ENCODE measurements around the gene HIRIP3. TPM values are rescaled to one million over a fixed set of nuclear protein-coding genes. Genes with fewer than 3 reads are reported as not detected.

HIRIP3 gene
- polyA plus RNA-seq, 3 donors: 3.3 to 4.8 (median 3.7) TPM

- Mint-ChIP-seq H3K27me3 (ENCODE audit: low read depth in 3 of 3) (peaks cover 0 to 2% (median 0%) of the 10 kb centered on the region in 3 donors), H3K9me3 (peaks cover 0 to 2% (median 0%) of the 10 kb centered on the region in 7 donors), H3K36me3 (peaks cover 85 to 94% of the 10 kb centered on the region in 2 donors), H3K4me1 (no peaks in the 10 kb centered on the region), H3K27ac (peak overlapping the region in 1 of 7 donors; percentile 69), H3K4me3 (no peak overlapping the region)
- intact Hi-C loops (cut with micrococcal nuclease): no loop called here
- no peaks in the 10 kb centered on the region for H3K9me3 ChIP-seq (replicated peaks in 1 of 2; ENCODE audit: control insufficient read depth in 1 of 2, insufficient read depth in 1 of 2, low read length in 2 of 2)
- H4K20me1 ChIP-seq (ENCODE audit: insufficient read depth, low read length): peaks cover 17% of the 10 kb centered on the region
- no peak overlapping the region for H3K9ac ChIP-seq (ENCODE audit: insufficient read depth, low read length, poor library complexity, severe bottlenecking)
- WGBS (ENCODE audit: insufficient coverage): 97% methylated on average over 28 of the region's 28 CpGs
- no peaks in the 10 kb centered on the region for H3K4me1 ChIP-seq (ENCODE audit: control insufficient read depth in 1 of 2, insufficient read depth in 2 of 2, low read length in 2 of 2)
- TF ChIP-seq, protein P1, sequence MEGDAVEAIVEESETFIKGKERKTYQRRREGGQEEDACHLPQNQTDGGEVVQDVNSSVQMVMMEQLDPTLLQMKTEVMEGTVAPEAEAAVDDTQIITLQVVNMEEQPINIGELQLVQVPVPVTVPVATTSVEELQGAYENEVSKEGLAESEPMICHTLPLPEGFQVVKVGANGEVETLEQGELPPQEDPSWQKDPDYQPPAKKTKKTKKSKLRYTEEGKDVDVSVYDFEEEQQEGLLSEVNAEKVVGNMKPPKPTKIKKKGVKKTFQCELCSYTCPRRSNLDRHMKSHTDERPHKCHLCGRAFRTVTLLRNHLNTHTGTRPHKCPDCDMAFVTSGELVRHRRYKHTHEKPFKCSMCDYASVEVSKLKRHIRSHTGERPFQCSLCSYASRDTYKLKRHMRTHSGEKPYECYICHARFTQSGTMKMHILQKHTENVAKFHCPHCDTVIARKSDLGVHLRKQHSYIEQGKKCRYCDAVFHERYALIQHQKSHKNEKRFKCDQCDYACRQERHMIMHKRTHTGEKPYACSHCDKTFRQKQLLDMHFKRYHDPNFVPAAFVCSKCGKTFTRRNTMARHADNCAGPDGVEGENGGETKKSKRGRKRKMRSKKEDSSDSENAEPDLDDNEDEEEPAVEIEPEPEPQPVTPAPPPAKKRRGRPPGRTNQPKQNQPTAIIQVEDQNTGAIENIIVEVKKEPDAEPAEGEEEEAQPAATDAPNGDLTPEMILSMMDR (IDR thresholded peaks at IDR 0.05): no peak
- H3K4me2 ChIP-seq (replicated peaks; ENCODE audit: extremely low read depth, low read length, poor library complexity, severe bottlenecking): no peak overlapping the region
- H3K36me3 ChIP-seq (replicated peaks in 1 of 2; ENCODE audit: control insufficient read depth in 1 of 2, insufficient read depth in 2 of 2, low read length in 2 of 2): peaks cover 98 to 100% of the 10 kb centered on the region in 2 donors
- H3K27ac ChIP-seq (ENCODE audit: low read depth in 1 of 2, low read length in 2 of 2): no peak overlapping the region
- DNase-seq: no peak
- H3K4me3 ChIP-seq (replicated peaks in 1 of 3; ENCODE audit: low read depth in 2 of 3, low read length in 3 of 3): no peak overlapping the region
- H2AFZ ChIP-seq (ENCODE audit: insufficient read depth, low read depth, low read length, poor library complexity, severe bottlenecking): no peak overlapping the region
- no peaks in the 10 kb centered on the region for H3K79me2 ChIP-seq (ENCODE audit: insufficient read depth, low read length)
- H3K27me3 ChIP-seq (ENCODE audit: control insufficient read depth in 2 of 2, insufficient read depth in 2 of 2, low read length in 2 of 2): no peaks in the 10 kb centered on the region
These were observed 10.1 kb downstream of the HIRIP3 start for GRCh38 chr16:29985271-29985811.

DNA sequence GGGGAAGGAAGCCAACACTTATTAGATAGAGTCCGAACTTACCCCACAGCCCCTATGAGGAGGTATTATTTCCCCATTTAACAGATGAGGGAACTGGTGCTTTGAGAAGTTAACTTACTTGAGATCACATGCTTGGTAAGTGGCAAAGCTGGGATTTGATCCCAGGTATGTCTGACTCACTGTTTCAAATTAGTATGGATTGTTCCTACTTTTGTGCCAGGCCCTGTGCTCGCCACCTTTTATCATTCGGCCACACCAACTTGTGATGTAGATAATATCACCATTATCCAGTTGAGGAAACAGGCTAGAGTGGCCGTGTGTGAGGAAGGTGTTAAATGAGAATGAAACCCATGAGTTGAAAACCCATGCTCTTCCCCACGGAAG lies 10.7 kb downstream of the HIRIP3 start:
- no peaks in the 10 kb centered on the region for H3K4me1 Mint-ChIP-seq
- Histone ChIP-seq H3K27me3 (ENCODE audit: control insufficient read depth in 2 of 2, insufficient read depth in 2 of 2, low read length in 2 of 2) (no peaks in the 10 kb centered on the region), H3K9me3 (replicated peaks in 1 of 2; ENCODE audit: control insufficient read depth in 1 of 2, insufficient read depth in 1 of 2, low read length in 2 of 2) (no peaks in the 10 kb centered on the region), H4K20me1 (ENCODE audit: insufficient read depth, low read length) (peaks cover 17% of the 10 kb centered on the region), H3K36me3 (replicated peaks in 1 of 2; ENCODE audit: control insufficient read depth in 1 of 2, insufficient read depth in 2 of 2, low read length in 2 of 2) (peaks cover 98 to 100% of the 10 kb centered on the region in 2 donors), H3K4me3 (replicated peaks in 1 of 3; ENCODE audit: low read depth in 2 of 3, low read length in 3 of 3) (no peak overlapping the region), H3K27ac (ENCODE audit: low read depth in 1 of 2, low read length in 2 of 2) (no peak overlapping the region), H2AFZ (ENCODE audit: insufficient read depth, low read depth, low read length, poor library complexity, severe bottlenecking) (no peak overlapping the region), H3K4me1 (ENCODE audit: control insufficient read depth in 1 of 2, insufficient read depth in 2 of 2, low read length in 2 of 2) (no peaks in the 10 kb centered on the region), H3K79me2 (ENCODE audit: insufficient read depth, low read length) (no peaks in the 10 kb centered on the region), H3K9ac (ENCODE audit: insufficient read depth, low read length, poor library complexity, severe bottlenecking) (no peak overlapping the region), H3K4me2 (replicated peaks; ENCODE audit: extremely low read depth, low read length, poor library complexity, severe bottlenecking) (no peak overlapping the region)
- 80% methylated on average over 1 of the region's 5 CpGs for WGBS (ENCODE audit: insufficient coverage)
- no peak overlapping the region for H3K27ac Mint-ChIP-seq
- DNase-seq: no peak
- H3K36me3 Mint-ChIP-seq: peaks cover 86 to 94% of the 10 kb centered on the region in 2 donors
- peaks cover 0 to 2% (median 0%) of the 10 kb centered on the region in 3 donors for H3K27me3 Mint-ChIP-seq (ENCODE audit: low read depth in 3 of 3)
- TF ChIP-seq, protein P1 (IDR thresholded peaks at IDR 0.05): no peak
- peaks cover 0 to 2% (median 0%) of the 10 kb centered on the region in 7 donors for H3K9me3 Mint-ChIP-seq
- intact Hi-C loops (cut with micrococcal nuclease): no loop called here
- no peak overlapping the region for H3K4me3 Mint-ChIP-seq
